Measurements from ENCODE around the gene ATAD1. TPM values are rescaled to one million over a fixed set of nuclear protein-coding genes. Genes with fewer than 3 reads are reported as not detected.

The ATAD1 gene
- total RNA-seq, 1 donor from 2014 or later, result 45.9 TPM

GRCh38 chr10:87782721-87783120 lies 35.3 kb downstream of the ATAD1 start:
- no peaks in the 10 kb centered on the region for H3K9me3 ChIP-seq
- H3K27me3 ChIP-seq, result no peaks in the 10 kb centered on the region
- H3K4me3 ChIP-seq, result no peak overlapping the region
- intact Hi-C loops (cut with DNase I), result no loop called here
- DNase-seq, result no peak
- no peak for ATAC-seq
- TF ChIP-seq, protein P1, sequence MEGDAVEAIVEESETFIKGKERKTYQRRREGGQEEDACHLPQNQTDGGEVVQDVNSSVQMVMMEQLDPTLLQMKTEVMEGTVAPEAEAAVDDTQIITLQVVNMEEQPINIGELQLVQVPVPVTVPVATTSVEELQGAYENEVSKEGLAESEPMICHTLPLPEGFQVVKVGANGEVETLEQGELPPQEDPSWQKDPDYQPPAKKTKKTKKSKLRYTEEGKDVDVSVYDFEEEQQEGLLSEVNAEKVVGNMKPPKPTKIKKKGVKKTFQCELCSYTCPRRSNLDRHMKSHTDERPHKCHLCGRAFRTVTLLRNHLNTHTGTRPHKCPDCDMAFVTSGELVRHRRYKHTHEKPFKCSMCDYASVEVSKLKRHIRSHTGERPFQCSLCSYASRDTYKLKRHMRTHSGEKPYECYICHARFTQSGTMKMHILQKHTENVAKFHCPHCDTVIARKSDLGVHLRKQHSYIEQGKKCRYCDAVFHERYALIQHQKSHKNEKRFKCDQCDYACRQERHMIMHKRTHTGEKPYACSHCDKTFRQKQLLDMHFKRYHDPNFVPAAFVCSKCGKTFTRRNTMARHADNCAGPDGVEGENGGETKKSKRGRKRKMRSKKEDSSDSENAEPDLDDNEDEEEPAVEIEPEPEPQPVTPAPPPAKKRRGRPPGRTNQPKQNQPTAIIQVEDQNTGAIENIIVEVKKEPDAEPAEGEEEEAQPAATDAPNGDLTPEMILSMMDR (IDR thresholded peaks at IDR 0.05), result no peak
- peaks cover 16% of the 10 kb centered on the region for H3K36me3 ChIP-seq
- H3K27ac ChIP-seq, result no peak overlapping the region
- no peaks in the 10 kb centered on the region for H3K4me1 ChIP-seq

DNA sequence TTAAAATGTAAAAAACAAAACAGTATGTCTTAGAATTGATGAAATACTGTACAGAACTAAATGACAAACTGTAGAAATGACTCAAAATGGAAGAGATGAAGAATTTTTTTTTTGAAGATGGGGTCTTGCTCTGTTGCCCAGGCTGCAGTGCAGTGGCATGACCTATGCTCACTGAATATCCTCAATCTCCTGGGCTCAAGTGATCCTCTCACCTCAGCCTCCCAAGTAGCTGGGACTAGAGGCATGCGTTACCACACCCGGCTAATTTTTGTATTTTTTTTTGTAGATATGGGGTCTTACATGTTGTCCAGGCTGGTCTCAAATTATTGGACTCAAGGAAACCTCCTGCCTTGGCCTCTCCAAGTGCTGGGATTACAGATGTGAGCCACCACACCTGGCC lies 36.5 kb downstream of the ATAD1 start:
- Histone ChIP-seq H3K9me3 (no peaks in the 10 kb centered on the region), H3K27ac (no peak overlapping the region), H3K27me3 (no peaks in the 10 kb centered on the region), H3K4me3 (no peak overlapping the region), H3K4me1 (no peaks in the 10 kb centered on the region), H3K36me3 (peaks cover 9% of the 10 kb centered on the region)
- intact Hi-C loops (cut with DNase I), result no loop called here
- TF ChIP-seq, protein P1 (IDR thresholded peaks at IDR 0.05), result no peak
- DNase-seq, result no peak
- no peak for ATAC-seq

- no peak overlapping the region for H3K4me3 ChIP-seq
- TF ChIP-seq, protein P1 (IDR thresholded peaks at IDR 0.05), result no peak
- no peak overlapping the region for H3K27ac ChIP-seq
- H3K36me3 ChIP-seq, result peaks cover 15% of the 10 kb centered on the region
- DNase-seq (no peak), ATAC-seq (no peak)
- no peaks in the 10 kb centered on the region for H3K27me3 ChIP-seq
- no peaks in the 10 kb centered on the region for H3K9me3 ChIP-seq
- intact Hi-C loops (cut with DNase I), result no loop called here
- H3K4me1 ChIP-seq, result no peaks in the 10 kb centered on the region
These were observed 41.7 kb downstream of the ATAD1 start for GRCh38 chr10:87776328-87776727.

DNA sequence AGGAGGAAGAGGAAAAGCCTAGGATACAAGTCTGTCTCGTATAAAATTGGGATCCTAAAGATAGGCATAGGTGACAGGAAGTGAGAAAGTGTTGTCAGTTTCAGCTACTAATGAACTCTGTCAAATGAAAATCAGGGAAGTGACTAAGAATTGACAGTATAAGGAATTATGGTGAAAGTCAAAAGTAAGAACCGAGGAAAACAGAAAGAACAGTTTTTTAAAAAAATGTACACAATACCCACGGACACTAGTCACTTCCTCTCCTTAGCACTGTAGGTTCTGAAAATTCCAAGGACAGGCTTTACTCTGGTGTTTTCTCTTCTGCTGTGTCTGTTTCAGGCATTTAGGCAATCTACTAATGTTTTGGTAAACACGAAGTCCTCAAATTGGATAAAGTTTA lies 42.3 kb downstream of the ATAD1 start:
- Histone ChIP-seq H3K9me3 (no peaks in the 10 kb centered on the region), H3K36me3 (peaks cover 16% of the 10 kb centered on the region), H3K27ac (no peak overlapping the region), H3K4me3 (no peak overlapping the region), H3K4me1 (no peaks in the 10 kb centered on the region), H3K27me3 (no peaks in the 10 kb centered on the region)
- ATAC-seq (no peak), DNase-seq (no peak)
- intact Hi-C loops (cut with DNase I), result no loop called here
- TF ChIP-seq, protein P1 (IDR thresholded peaks at IDR 0.05), result no peak

- DNase-seq, result no peak
- no peaks in the 10 kb centered on the region for H3K9me3 ChIP-seq
- no peaks in the 10 kb centered on the region for H3K4me1 ChIP-seq
- H3K27me3 ChIP-seq, result no peaks in the 10 kb centered on the region
- no peak overlapping the region for H3K27ac ChIP-seq
- H3K36me3 ChIP-seq, result peaks cover 36% of the 10 kb centered on the region
- TF ChIP-seq, protein P1 (IDR thresholded peaks at IDR 0.05), result peak; percentile 59
- peak; percentile 58 for ATAC-seq
- intact Hi-C loops (cut with DNase I), result no loop called here
- no peak overlapping the region for H3K4me3 ChIP-seq
These were observed 46.0 kb downstream of the ATAD1 start for GRCh38 chr10:87771871-87772500.

DNA sequence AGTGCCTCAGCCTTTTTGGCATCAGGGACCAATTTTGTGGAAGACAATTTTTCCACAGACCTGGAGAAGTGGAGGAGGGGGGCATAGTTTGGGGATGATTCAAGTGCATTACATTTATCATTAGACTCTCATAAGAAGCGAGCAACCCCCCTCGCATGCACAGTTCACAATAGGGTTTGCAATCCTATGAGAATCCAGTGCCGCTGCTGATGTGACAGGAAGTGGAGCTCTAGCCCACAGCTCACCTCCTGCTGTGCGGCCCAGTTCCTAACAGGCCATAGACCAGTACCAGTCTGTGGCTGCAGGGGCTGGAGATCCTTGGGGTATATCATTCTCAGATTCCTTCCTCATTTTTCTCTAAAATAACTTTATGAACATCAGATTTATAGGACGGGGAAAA lies 50.8 kb downstream of the ATAD1 start:
- H3K27ac ChIP-seq, result no peak overlapping the region
- no peak overlapping the region for H3K4me3 ChIP-seq
- no peaks in the 10 kb centered on the region for H3K27me3 ChIP-seq
- TF ChIP-seq, protein P1 (IDR thresholded peaks at IDR 0.05), result no peak
- no peaks in the 10 kb centered on the region for H3K4me1 ChIP-seq
- ATAC-seq, result no peak
- no peak for DNase-seq
- peaks cover 43% of the 10 kb centered on the region for H3K36me3 ChIP-seq
- intact Hi-C loops (cut with DNase I), result no loop called here
- no peaks in the 10 kb centered on the region for H3K9me3 ChIP-seq
